ENCODE results near the gene ANAPC10.
"Not testable (repeated sequence)": the region's sequence is repeated elsewhere in the genome, so short reads cannot be mapped to it uniquely, and the experiment has no call there.

ANAPC10 gene, protein sequence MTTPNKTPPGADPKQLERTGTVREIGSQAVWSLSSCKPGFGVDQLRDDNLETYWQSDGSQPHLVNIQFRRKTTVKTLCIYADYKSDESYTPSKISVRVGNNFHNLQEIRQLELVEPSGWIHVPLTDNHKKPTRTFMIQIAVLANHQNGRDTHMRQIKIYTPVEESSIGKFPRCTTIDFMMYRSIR

GRCh38 chr4:145097821-145098674 is at the start of gene ANAPC10, which contains the start of gene ABCE1:
TSS of gene ANAPC10 (minus strand) at chr4:145098196. CDS start at chr4:145096099, 2,097 bp downstream.
TSS of gene ABCE1 (plus strand) at chr4:145098311. CDS start at chr4:145104413, 6,102 bp downstream.
- DNase-seq = peak; percentile 97 to 98

GRCh38 chr4:145136219-145136618 is 38.2 kb upstream of the ANAPC10 start:
- not testable (repeated sequence) for DNase-seq

- no peak for DNase-seq
Observed at GRCh38 chr4:145132511-145133098, 34.6 kb upstream of the ANAPC10 start.

- no peak for DNase-seq
Observed at GRCh38 chr4:145131848-145132247, 33.9 kb upstream of the ANAPC10 start.

GRCh38 chr4:145130788-145131399 is 32.9 kb upstream of the ANAPC10 start:
- DNase-seq = no peak

GRCh38 chr4:145130130-145130529 is 32.1 kb upstream of the ANAPC10 start:
- DNase-seq = no peak

DNA sequence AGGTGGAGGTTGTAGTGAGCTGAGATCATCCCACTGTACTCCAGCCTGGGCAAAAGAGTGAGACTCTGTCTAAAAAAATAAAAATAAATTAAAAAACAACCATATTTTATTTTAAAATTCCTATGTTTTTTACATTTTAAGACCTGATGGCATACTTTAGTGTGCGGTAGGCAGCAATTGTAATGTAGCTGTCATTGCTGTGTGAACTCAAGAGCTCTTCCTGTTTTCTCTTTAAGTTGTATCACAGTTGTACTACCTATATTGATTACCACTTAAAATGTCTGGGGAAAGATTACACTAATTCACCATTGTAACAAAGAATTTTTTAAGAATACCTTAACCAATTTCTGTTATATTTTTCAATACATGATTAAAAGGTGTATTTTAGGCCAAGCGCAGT is 27.4 kb upstream of the ANAPC10 start:
- DNase-seq = no peak

GRCh38 chr4:145108128-145108527 is 10.1 kb upstream of the ANAPC10 start:
- DNase-seq = no peak

DNA sequence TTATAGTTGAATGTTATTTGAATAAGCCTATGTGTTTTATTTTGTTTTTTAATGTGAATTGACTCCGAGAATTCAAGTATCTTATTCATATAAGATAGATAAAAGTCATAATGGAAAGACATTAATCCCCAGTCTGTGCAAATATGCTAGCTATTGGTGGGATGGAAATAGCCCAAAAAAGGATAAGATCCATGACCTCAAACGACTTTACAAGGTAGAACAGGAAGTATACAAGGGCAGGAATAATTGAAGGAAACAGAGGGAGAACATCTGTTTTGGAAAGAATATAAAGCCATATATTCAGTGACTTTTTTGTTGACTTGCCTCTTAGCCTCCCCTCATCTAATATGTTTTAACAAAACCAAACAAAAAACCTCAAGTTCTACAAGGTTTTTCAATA is 9.1 kb upstream of the ANAPC10 start:
- DNase-seq = no peak

GRCh38 chr4:145103496-145103895 is 5.5 kb upstream of the ANAPC10 start:
- DNase-seq = no peak

DNA sequence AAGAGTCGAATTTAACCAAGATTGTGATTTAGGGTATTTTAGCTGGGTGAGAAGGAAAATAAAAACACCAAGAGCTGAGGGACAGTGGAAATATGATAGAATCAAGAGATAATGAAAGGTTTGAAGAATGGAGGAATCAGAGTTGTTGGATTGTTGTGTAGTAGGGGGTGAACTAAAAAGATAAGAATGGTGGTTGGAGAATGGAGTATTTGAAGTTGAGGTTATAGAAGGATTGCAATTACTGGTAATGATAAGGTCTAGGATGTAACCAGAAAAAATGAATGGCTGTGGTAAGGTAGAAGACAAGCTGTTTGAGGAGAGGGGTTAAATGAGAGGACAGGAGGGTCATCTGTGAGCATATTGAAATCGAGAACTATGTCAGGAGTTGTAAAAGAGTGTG is 4.6 kb upstream of the ANAPC10 start:
- no peak for DNase-seq

- DNase-seq = no peak
Observed at GRCh38 chr4:145101091-145101490, 3.1 kb upstream of the ANAPC10 start.

GRCh38 chr4:145099653-145100052 is 1.7 kb upstream of the ANAPC10 start:
- DNase-seq = no peak

DNA sequence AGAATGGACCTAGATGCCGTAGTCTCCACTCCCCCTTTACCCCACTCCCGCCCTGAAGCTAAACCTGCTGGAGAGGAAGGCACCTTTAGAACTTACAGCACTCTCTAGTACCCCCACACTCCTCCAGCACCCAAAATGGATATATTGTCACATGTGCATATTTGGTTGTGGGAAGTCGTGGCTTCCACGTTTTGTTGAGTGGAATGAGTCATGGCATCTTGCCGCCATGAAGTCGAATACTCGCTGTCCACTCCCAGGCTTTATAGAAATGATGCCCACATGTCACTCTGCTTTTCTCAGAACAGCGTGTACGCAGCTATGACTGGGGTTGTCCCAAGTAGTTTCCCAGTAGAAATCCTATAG is 660 bp upstream of the ANAPC10 start:
- DNase-seq = peak; percentile 51 to 60

- peak in 1 of 2 donors; percentile 1 for DNase-seq
Observed at GRCh38 chr4:145097331-145097820, 620 bp downstream of the ANAPC10 start.

DNA sequence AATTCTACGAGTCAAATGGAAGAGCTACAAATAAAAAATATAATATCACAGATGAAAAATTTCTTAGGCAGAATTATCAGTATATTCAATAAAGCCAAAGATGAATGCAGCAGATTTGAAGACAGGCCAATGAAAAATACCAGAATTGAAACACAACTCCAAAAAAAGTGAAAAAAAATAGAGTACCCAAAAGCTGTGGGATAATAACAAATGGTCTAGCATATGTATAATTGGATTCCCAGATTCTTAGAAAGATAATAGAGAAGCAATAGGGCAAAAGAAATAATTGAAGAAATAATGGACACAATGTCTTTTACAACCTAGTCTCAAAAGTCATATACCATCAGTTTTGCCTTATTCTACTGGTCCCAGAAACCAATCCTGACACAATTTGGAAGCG is 4.4 kb downstream of the ANAPC10 start:
- DNase-seq = no peak

GRCh38 chr4:145090380-145090779 is 7.6 kb downstream of the ANAPC10 start:
- DNase-seq = no peak

DNA sequence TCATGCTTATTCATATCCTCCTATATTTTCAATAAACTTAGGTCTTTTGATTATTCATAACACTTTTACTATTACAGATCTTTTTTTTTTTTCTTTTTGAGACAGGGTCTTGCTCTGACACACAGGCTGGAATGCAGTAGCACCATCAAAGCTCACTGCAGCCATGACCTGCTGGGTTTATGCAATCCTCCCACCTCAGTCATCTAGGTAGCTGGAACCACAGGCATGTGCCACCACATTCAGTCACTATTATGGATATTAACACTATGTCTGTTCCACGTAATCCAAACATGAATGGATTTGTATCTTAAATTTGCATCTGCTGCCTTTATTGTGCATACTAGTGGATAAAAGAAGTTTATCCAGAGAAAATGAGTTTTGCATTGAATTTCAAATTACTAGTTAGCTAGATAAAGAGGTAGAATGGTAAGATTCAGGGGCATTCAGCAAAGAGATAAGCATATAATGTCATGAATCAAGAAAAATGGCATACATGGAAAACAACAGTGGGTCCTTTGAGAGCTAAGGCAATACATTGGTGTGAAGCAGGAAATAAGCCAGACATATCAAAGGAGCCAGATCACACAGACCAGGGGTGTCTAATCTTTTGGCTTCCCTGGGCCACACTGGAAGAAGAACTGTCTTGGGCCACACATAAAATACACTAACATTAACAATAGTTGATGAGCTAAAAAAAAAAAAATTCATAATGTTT is 13.9 kb downstream of the ANAPC10 start:
- DNase-seq = no peak

DNA sequence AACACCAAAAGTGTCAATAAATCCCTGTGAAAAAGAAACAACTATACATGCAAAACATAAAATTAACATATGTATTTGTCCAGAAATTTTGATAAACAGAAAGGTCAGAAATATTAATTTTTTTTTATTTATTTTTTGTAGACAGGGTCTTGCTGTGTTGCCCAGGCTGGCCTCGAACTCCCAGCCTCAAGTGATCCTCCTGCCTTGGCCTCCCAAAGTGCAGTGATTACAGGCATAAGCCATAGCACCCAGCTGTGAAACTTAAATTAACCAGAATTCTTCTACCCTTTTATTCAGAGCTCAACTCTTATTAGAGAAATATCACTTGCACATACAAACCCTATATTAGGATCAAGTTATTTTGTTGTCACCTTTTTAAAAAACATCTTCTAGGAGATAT is 16.2 kb downstream of the ANAPC10 start:
- DNase-seq = no peak

DNA sequence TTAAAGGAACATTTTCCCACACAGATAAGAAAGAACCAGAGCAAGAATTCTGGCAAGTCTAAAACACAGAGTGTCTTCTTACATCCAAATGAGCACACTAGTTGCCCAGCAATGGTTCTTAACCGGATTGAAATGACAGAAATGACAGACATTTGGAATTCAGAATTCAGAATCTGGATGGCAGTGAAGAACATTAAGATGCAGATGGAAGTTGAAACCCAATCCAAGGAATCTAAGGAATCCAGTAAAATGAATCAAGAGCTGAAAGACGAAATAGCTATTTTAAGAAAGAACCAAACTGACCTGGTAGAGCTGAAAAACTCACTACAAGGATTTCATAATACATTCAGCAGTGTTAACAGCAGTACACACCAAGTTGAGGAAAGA is 21.5 kb downstream of the ANAPC10 start:
- no peak for DNase-seq

GRCh38 chr4:145075742-145076468 is 22.1 kb downstream of the ANAPC10 start:
- DNase-seq = no peak

- DNase-seq = no peak
Observed at GRCh38 chr4:145071560-145071959, 26.4 kb downstream of the ANAPC10 start.

Data from activated CD4-positive, alpha-beta T cell treated with anti-CD3 and anti-CD28 coated beads for 4 hours (primary cell).